ENCODE data around the gene GALNT8. TPM values are rescaled to one million over a fixed set of nuclear protein-coding genes. Genes with fewer than 3 reads are reported as not detected.

The GALNT8 gene
- total RNA-seq, 1 experiment from 2014 or later, result 5.4 TPM

DNA sequence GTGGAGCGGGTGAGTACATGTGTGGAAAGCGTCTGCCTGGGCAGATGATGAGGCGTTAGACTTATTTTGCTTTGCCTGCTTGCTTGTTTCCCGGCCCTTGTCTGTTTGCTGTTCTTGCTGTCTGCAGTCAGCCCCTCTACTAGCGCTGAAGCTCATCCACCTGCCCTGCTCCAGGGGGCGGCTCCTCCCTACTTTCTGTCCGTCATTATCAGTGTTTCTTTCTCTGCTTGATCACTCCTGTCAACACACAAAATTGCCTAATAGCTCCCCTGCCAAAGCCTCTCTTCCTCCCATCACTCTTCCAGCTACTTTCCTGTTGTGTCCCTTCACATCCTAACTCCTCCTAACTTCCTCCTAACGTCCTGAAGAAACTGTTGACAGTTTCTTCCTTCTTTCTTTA is 34.9 kb upstream of the GALNT8 start:
- Histone ChIP-seq H2BK5ac (ENCODE audit: insufficient read length, low read length) (no peak overlapping the region), H4K20me1 (ENCODE audit: control insufficient read depth, insufficient read depth, insufficient read length) (no peaks in the 10 kb centered on the region), H3K27ac (ENCODE audit: insufficient read length, low read depth, low read length) (no peak overlapping the region), H3K18ac (ENCODE audit: insufficient read length, low read depth, low read length) (no peak overlapping the region), H4K8ac (replicated peaks; ENCODE audit: insufficient read length, low read depth, low read length) (no peak overlapping the region), H3K23ac (ENCODE audit: insufficient read length, low read depth, low read length) (no peak overlapping the region), H3K23me2 (ENCODE audit: insufficient read length, low read depth, low read length, poor library complexity, severe bottlenecking) (no peaks in the 10 kb centered on the region), H3K4me2 (ENCODE audit: insufficient read depth, insufficient read length, low read length) (no peak overlapping the region), H3K56ac (ENCODE audit: insufficient read length, low read depth, low read length) (no peak overlapping the region), H3K4me1 (ENCODE audit: insufficient read depth, low read length) (no peaks in the 10 kb centered on the region), H2BK12ac (ENCODE audit: insufficient read length, low read depth, low read length) (no peak overlapping the region), H3K79me2 (ENCODE audit: insufficient read depth, low read length) (no peaks in the 10 kb centered on the region), H2BK120ac (ENCODE audit: low read depth, low read length, poor library complexity, severe bottlenecking) (no peak overlapping the region), H2BK20ac (ENCODE audit: low read depth, low read length, poor library complexity, severe bottlenecking) (no peak overlapping the region), H2BK15ac (ENCODE audit: low read depth, low read length) (no peak overlapping the region), H4K5ac (ENCODE audit: insufficient read length, low read depth, low read length) (no peak overlapping the region), H3K79me1 (ENCODE audit: insufficient read depth, low read depth, low read length, poor library complexity, severe bottlenecking) (no peaks in the 10 kb centered on the region), H2AFZ (ENCODE audit: low read length) (no peak overlapping the region), H3K27me3 (ENCODE audit: insufficient read depth, low read length) (no peaks in the 10 kb centered on the region), H3K4ac (ENCODE audit: low read depth, low read length) (no peak overlapping the region), H3K14ac (ENCODE audit: insufficient read depth, low read length) (no peak overlapping the region), H3T11ph (ENCODE audit: low read length) (no peak overlapping the region), H2AK5ac (ENCODE audit: insufficient read length, low read length) (no peak overlapping the region), H3K9me3 (ENCODE audit: control insufficient read depth, low read depth, low read length) (no peaks in the 10 kb centered on the region), H4K91ac (ENCODE audit: insufficient read length, low read depth, low read length) (no peak overlapping the region), H3K9ac (ENCODE audit: extremely low read depth, insufficient read length, low read length) (no peak overlapping the region)
- Mint-ChIP-seq H3K4me3 (no peak overlapping the region), H3K27ac (peak overlapping the region in 1 of 3 experiments; percentile 21; a peak in 1 of 7 replicates), H3K36me3 (ENCODE audit: insufficient read depth in 1 of 3, low read depth in 3 of 3) (peaks cover 22 to 74% (median 49%) of the 10 kb centered on the region in 3 experiments; a peak in 6 of 7 replicates), H3K9me3 (no peaks in the 10 kb centered on the region; a peak in 1 of 5 replicates), H3K27me3 (ENCODE audit: low read depth) (no peaks in the 10 kb centered on the region), H3K4me1 (no peaks in the 10 kb centered on the region)
- no peak for DNase-seq
- TF ChIP-seq, protein P1, sequence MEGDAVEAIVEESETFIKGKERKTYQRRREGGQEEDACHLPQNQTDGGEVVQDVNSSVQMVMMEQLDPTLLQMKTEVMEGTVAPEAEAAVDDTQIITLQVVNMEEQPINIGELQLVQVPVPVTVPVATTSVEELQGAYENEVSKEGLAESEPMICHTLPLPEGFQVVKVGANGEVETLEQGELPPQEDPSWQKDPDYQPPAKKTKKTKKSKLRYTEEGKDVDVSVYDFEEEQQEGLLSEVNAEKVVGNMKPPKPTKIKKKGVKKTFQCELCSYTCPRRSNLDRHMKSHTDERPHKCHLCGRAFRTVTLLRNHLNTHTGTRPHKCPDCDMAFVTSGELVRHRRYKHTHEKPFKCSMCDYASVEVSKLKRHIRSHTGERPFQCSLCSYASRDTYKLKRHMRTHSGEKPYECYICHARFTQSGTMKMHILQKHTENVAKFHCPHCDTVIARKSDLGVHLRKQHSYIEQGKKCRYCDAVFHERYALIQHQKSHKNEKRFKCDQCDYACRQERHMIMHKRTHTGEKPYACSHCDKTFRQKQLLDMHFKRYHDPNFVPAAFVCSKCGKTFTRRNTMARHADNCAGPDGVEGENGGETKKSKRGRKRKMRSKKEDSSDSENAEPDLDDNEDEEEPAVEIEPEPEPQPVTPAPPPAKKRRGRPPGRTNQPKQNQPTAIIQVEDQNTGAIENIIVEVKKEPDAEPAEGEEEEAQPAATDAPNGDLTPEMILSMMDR (conservative IDR thresholded peaks at IDR 0.05), result no peak
- no CpG with 5 or more reads among the region's 8 CpGs for WGBS (ENCODE audit: extremely low coverage, insufficient read length, low lambda C conversion rate)

Measured in H9 (cell line).